Measurements from ENCODE around the gene PCBP2.

DNA sequence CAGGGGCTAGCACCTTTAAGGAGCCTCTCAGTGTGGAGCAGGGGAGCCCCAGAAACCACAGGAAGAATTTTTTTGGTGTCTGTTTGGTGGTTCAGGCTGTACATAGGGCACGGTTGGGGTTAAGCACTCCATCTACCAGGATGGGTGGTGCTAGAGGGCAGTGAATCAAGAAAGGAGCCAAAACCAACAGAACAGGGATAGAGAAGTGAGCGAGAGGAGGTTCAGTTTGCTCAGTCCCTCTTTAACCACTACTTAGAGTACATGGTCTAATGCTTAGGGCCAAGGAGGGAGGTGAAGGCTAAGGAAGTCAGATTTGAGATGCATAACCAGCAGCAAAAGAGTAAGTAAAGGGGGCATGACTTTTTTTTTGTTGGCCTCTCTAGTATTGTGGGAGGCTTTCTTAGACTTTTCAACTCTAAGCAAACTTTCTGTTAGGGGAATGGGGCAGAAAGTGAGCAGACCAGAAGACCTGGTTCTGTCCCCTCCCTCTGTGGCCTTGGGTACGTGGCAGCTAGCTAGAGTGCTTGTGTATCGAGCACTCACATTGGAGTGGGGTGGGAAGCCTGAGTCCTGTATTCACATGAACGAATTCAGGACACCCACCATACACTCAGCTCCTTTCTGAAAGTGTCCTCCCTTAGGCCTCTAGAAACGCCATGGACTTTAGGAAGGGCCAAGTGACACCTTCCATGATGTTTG is 62.0 kb downstream of the PCBP2 start:
- TF ChIP-seq POLR2A (IDR thresholded peaks at IDR 0.05; ENCODE audit: low read depth, low read length) (no peak), CTCF (conservative IDR thresholded peaks at IDR 0.05; ENCODE audit: low read depth, low read length) (no peak)

Data from IMR-90 (cell line).